HUDEP-2 (cell line): ENCODE results near the gene CLN5.
A peak's percentile ranks its signal among the peaks of the same experiment; 100 is the strongest.
"Not testable (repeated sequence)": the region's sequence is repeated elsewhere in the genome, so short reads cannot be mapped to it uniquely, and the experiment has no call there.

Source experiments
- DNase-seq, 76 experiments: peaks; one replicate each; lab custom pipeline; 2025; ENCODE audit not compliant: unreplicated experiment in 76 of 76; lab: John Stamatoyannopoulos, UW

CLN5 gene

DNA sequence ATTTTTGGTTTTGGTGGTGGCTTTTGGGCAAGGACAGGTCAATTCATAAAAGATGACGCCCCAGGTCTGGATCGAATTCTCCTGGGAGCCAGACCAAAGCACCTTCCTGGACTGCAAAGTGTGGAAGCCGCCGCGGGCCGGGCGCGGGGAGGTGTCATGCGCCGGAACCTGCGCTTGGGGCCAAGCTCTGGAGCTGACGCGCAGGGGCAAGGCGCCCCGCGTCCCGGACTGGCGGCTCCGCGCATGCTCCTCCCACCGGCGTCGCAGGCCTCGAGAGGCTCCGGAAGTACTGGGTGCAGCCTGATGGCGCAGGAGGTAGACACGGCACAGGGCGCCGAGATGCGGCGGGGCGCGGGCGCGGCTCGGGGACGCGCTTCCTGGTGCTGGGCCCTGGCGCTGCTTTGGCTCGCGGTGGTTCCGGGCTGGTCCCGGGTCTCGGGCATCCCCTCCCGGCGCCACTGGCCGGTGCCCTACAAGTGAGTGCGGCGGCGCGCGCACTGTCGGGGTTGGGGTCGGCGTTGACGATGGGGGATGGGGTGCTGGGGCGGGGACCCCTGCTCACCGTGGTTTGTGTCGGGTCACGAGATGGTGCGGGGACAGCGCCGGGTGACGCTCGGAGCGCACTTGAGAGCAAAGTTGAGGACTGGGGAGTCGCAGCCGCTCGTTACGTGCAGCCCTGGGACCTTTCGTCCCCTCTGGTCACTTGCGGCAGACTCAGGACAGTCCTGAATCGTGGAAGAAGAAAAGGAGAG, at the start of gene CLN5:
Gene CLN5, plus strand, starts transcription at position 286 of the 752 bp plus-strand sequence. Its CDS starts 18 bp downstream, at position 304.
- peak in 75 of 76 experiments; percentile 14 to 93 (median 86) for DNase-seq

DNA sequence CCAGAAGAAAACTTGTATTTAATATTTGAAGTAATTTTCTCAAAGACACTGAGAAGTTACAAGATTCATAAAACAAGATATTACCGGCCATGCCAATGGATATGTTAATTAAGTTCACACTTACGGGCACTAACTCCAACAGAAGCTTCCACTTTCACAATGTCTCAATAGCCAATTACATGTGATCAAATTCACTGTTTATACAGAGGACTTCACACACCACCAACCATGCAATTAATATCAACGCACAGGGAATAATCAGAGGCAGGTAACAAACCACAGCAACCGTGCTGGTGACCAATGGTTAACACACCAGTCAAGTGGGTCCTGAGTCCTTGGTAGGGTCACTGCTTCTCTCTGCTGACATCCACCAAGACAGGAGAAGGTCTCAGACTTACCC, 49.5 kb upstream of the CLN5 start:
- no peak for DNase-seq

DNA sequence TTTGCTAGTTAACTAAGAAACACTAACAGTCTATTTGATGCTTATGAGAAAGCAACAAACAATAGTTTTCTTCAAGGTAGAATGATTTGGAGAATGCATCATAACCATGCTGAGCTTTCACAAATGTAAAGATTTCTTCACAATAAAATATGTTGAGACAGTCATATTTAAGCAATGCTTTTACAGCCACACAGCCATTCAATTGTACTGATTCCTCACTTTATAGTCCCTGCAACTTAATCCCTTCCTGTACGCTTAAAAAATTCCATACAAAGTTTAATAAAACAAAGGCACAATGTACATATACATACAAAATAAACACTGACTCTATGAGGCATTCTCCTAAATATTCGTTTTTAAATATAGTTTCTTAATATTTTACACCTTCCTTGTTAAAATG, 48.2 kb upstream of the CLN5 start:
- DNase-seq: no peak

DNA sequence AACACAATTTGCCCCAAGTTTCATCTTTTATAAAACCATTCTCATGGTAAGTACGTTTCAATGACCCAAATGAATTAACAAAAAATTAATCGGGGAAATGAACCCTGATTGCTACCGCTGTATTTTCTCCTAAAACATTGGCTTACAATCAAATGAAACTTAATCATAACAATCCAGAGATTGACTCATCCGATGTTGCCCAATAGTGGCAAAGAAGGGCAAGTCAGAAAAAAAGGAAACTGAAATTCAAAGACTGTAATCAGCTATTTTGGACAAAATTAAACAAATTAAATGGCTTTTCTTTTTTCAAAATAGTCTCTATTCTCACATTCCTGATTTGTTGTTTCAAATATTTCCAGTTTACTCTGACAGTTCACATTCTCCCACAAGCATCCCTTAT, 47.4 kb upstream of the CLN5 start:
- no peak for DNase-seq

DNA sequence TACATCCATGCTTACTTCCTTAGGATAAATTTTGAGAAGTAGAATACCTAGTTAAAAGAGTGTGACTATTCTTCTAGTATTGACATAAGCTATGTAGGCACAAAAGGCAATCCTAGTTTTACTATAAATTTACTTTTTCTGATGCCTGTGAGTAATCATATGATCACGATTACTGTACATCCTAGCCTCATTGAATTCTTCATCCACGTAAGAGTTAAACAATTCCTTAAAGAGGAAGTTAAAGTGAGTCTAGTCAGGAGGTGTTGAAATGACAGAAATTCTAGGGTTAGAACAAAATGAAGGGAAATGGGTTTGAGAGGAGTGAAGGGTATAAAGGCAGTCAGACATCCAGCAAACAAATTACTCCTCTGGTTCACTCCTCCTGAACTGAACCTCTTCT, 43.7 kb upstream of the CLN5 start, which contains the start of gene ACOD1:
Gene ACOD1, plus strand, starts transcription at position 363 of the 400 bp plus-strand sequence. CDS start 48 bp downstream, outside the sequence.
- DNase-seq: no peak

DNA sequence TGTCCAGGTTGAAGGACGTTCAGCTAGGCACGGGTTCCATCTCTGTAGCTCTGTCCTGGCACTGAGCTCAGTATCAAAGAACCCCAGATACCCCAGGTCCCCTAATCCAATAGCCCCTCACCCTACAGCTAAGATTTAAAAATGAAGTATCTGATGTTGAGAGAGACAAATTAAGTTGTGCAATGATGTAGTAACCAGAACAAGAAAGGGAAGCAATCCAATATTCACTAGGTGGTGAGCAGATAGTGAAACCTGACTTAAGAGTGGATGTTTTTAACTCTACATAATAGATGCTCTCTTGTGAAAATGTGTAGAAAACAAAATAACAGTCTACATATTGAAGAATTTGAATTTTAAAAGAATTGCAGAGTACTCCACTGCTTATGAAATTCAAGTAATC, 41.8 kb upstream of the CLN5 start:
- DNase-seq: no peak

DNA sequence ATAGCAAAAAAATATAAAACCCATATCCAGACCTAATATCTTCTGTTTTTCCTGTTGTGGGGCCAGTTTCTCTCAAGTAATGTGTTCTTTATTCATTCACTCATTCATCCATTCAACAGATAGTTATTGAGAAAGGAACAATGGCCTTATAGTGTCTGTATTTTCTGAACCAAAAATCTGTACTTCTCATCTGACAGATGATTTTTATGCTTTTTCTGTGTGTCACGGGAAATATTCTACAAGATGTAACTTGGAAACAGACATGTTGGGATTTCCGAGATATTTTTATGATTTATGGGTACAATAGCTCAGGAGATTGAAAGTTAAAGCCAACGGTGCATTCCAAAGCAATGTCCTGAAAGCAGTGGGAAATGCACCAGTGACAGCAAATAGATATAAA, 37.9 kb upstream of the CLN5 start:
- DNase-seq: no peak

DNA sequence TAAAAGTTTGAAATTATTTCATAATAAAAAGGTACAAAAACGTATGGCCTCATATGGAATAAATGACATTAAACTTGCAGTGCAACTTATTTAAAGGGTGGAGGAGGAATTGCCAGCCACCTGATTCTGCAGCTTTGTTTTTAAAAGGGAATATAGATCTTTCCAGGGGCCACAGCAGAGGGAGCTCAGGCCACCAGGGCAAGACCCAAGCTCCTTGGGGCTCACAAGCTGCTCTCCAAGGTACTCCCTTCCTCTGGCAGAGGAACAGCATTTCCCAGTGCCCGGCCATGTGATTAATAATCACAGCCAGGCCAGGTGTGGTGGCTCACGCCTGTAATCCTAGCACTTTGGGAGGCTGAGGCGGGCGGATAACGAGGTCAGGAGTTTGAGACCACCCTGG, 37.3 kb upstream of the CLN5 start:
- no peak for DNase-seq

DNA sequence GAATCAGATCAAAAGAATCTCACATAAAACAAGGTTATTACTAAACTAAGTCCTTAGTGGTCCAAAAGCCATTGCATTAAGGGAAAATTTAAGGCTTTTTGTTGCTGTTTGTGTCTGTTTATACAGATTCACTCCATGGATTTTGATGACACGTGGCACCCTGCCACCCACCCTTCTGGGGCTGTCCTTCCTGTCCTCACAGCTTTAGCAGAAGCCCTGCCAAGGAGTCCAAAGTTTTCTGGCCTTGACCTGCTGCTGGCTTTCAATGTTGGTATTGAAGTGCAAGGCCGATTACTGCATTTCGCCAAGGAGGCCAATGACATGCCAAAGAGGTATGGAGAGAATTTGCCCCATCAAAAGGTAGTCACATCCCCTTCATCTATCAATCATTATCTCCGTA, 36.7 kb upstream of the CLN5 start:
- no peak for DNase-seq

DNA sequence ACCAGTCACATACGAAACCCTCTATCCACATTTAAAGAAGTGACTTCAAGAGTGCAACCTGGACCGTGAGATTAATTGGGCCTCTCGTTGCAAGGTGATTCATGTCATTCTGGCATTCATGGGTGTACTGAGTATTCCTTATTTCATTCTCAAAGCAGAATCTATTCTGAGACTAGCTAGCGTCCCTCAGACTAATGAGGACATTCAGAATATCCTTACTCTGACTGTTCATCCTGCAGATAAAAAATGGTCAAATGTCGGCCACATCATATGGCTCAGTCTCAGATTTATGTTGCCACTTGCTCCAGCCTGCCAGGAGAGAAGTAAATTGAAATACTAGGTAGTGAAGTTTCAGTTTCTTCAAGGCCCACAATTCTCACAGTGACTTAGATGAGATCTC, 36.2 kb upstream of the CLN5 start:
- no peak for DNase-seq

DNA sequence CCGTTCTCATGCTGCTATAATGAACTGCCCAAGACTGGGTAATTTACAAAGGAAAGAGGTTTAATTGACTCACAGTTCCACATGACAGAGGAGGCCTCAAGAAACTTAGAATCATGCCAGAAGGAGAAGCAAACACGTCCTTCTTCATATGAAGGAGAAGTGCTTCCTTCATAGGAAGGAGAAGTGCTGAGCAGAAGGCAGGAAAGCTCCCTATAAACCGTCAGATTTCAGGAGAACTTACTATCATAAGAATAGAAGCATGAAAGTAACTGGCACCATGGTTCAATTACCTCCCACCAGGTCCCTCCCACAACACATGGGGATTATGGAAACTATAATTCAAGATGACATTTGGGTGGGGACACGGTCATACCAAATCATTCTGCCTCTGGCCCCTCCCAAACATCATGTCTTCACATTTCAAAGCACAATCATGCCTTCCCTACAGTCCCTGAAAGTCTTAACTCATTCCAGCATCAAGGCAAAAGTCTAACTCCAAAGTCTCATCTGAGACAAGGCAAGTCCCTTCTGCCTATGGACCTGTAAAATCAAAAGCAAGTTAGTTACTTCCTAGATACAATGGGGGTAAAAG, 32.9 kb upstream of the CLN5 start:
- DNase-seq: no peak

DNA sequence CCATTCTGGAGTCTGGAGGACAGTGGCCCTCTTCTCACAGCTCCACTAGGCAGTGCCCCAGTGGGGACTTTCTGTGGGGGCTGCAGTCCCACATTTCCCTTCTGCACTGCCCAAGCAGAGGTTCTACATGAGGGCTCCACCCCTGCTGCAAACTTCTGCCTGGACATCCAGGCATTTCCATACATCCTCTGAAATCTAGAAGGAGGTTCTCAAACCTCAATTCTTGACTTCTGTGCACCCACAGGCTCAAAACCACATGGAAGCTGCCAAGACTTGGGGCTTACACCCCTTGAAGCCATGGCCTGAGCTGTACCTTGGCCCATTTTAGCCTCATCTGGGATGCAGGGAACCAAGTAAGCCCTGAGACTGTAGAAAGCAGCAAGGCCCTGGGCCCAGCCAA, 32.1 kb upstream of the CLN5 start:
- not testable (repeated sequence) for DNase-seq

DNA sequence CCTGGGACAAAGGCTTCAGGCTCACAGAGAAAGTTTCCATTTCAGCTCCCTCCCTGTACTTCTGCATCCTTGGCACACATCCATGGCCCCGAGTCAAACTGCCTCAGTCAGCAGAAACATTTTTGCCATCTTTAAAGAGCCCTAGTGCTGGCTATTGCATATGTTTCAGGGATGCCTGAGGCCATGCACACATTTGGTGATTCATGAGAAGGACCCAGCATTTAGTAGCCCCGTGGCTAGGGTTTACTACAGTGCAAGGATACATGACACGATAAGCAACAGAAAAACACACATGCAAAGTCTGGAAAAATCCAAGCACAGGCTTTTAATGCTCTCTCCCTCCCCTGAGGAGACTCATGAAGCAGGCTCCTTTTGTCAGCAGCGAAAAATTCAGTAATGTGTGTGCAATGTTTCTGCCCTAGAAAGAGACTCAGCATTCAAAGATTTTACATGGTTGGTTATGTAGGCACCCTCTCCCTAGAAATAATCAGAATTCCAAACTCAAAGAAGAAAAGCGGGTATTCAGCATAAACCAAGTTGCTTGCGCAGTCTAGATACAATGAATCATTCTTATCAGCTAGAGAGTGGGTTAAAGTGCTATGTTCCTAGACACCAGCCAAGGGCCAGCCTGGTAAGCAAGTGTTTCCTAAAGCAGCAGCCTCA, 26.0 kb upstream of the CLN5 start:
- DNase-seq: peak in 11 of 76 experiments; percentile 2 to 63 (median 17)

DNA sequence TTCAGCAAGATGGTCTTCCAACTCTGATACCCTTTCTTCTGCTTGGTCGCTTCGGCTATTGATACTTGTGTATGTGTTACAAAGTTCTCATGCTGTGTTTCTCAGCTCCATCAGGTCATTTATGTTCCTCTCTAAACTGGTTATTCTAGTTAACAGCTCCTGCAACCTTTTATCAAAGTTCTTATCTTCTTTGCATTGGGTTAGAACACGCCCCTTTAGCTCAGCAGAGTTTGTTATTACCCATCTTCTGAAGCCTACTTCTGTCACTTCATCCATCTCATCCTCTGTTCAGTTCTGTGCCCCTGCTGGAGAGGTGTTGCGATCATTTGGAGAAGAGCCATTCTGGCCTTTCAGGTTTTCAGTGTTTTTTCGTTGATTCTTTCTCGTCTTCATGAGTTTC, 24.9 kb upstream of the CLN5 start:
- DNase-seq: no peak

DNA sequence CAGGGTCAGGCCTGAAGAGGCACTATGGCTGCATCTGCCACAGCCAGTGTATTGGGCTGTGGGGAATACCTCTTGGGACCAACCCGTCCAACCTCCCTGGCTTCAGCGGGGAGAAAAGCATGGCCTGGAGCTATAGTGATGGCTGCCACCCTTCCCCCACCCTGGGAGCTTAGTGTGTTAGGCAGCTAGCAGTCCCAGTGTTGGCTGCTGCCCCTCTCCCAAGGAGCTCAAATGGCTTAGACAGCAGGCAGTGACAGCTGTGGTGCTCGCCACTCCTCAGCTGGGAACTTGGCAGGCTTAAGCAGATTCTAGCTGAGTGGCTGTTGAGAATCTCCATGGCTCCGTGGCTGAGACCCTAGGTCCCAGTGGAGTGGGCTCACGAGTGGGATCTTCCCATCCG, 23.8 kb upstream of the CLN5 start:
- no peak for DNase-seq

DNA sequence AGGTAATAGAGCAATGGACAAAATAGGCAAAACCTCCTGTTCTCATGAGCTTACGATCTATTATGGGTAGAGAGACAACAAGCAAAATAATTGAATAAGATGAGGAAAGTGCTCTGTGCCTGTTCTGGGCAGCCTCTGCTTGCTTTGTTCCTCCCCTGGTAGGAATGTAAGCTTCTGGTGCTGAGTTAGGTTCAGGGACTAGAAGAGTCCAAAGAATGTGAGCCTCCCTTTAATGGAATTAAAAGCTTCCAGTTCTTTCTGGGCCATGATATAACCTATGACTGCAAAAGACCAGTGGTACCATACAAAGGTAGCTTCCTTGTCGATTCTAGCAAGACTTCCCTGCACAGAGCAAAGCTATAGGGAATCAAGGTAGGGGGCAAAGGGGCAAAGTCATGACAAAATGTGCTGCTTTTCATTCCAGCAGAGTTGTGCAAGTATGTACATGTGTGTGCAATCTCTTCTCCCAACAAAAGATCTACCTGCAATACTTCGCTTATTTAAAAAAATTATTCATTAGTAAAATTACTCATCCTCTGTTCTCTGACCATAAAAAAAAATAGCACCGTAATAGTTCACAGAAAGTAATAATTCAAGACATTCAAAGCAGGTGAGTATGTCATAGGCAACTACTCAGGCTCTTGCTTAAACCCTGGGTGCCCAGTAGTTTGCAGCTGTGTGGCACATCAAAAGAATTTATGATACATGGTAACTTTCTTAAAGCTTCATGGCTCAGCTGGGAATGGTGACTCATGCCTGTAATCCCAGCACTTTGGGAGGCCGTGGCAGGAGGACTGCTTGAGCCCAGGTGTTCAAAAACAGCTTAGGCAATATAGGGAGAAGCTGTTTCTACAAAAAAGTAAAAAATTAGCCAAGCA, 22.2 kb upstream of the CLN5 start:
- DNase-seq: no peak

DNA sequence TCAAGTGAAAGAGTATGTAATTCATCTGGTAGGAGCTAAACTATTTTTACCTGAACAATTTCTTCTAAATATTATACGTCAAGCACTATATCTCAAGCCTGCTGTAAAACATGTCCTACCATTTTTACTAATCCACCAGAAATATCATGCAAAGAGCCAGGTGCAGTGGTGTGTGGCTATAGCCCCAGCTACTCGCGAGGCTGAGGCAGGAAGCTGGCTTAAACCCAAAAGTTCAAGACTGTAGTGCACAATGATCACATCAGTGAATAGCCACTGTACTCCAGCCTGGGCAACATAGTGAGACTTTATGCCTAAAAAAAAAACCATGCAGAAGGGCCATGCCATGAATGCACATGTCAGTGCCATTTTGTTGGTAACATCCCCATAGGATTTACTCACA, 20.7 kb upstream of the CLN5 start:
- peak in 8 of 76 experiments; percentile 3 to 33 (median 10) for DNase-seq

DNA sequence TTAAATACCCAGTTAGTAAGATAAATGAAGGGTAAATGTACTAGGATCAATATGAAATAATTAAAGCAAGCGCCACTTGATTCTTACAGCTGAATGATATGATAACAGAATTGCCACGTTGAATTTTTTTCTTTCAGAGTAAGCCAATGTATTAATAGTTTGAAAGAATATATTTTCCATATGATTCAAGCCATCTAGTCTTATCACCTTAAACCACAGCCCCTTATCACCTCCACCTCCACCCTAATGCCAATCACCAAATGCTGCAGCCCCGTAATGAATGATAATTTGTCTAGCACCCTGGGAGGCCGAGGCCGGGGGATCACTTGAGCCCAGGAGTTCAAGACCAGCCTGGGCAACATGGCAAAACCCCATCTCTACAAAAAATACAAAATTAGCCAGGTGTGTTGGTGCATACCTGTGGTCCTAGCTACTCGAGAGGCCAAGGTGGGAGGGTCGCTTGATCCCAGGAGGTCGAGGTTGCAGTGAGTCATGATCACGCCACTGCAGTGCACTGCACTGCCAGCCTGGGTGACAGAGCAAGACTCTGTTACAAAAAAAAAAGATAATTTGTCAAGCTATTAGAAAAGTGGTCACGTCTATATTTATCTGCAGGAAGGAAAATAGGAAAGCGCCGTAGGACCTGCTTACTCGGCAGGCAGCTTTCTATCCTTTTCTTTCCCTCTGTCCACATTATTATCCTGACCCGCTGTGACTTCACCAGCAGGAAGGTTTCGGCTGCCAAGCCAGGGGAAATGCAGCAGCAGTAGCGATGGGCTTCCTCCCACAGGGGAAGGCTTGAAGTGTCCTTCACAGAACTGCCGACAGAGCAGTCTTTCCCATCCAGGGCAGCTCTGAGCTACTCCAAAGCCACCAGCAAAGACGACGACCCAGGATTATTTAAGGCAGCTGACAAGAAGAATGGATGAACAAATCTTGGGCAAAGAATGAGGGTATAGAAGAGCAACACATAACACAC, 19.7 kb upstream of the CLN5 start:
- peak in 25 of 76 experiments; percentile 2 to 67 (median 28) for DNase-seq

DNA sequence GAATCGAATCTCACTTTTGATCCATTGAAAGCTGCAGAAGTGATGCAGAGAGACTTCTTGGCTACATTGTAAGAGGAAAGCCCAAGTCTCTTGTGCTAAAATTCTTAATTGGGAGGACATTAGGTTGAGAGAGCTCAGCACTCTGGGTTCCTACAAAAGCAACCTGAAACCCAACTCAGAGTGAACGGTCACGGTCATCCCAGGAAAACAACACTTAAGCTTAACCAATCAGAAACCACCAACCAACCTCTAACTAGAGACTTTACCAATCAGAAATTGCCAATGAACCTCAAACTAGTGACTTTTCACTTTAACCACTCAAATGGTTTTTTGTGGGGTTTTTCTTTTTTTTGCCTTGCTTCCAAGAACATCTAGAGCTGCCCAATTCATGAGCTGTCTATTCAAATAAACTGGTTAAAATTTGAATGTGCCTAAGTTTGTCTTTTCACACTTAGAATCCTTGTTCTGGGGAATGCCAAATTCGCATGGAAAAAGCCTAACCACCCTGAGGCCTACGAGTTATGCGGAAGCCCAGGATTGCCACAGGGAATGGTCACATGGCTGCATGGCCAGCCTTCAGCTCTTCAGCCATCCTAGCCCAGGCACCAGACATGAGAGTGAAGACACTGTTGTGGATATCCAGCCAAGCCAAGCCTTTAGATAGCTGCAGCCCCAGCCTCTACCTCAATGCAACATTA, 17.8 kb upstream of the CLN5 start:
- DNase-seq: no peak
